ENCODE results near the gene LKAAEAR1. TPM values are rescaled to one million over a fixed set of nuclear protein-coding genes. Genes with fewer than 3 reads are reported as not detected.

LKAAEAR1 gene
- total and polyA plus RNA-seq, 2 of the 13 experiments (the other 11 are each of a cell fraction or from before 2014, with no cell fraction given), result not detected

- TF ChIP-seq ZSCAN22 (CRISPR knock-in tag; IDR thresholded peaks at IDR 0.05) (no peak), ZKSCAN8 (CRISPR knock-in tag; IDR thresholded peaks at IDR 0.05; ENCODE audit: borderline replicate concordance) (no peak), ZSCAN31 (CRISPR knock-in tag; IDR thresholded peaks at IDR 0.05; ENCODE audit: low read depth) (no peak; the same call in none of the 2 replicates), SP140L (CRISPR knock-in tag; IDR thresholded peaks at IDR 0.05; ENCODE audit: borderline replicate concordance) (no peak), MLLT10 (CRISPR knock-in tag; IDR thresholded peaks at IDR 0.05) (no peak), ZNF3 (CRISPR knock-in tag; IDR thresholded peaks at IDR 0.05) (no peak), ZNF383 (CRISPR knock-in tag; IDR thresholded peaks at IDR 0.05; ENCODE audit: borderline replicate concordance) (no peak), ZNF280D (CRISPR knock-in tag; IDR thresholded peaks at IDR 0.05) (no peak), FLYWCH1 (CRISPR knock-in tag; IDR thresholded peaks at IDR 0.05) (no peak), HNRNPK (IDR thresholded peaks at IDR 0.05; ENCODE audit: low read depth, low read length, poor library complexity, severe bottlenecking) (no peak), ZNF30 (CRISPR knock-in tag; IDR thresholded peaks at IDR 0.05) (no peak), XRCC5 (optimal IDR thresholded peaks at IDR 0.05; ENCODE audit: low read length) (no peak), JDP2 (CRISPR knock-in tag; IDR thresholded peaks at IDR 0.05; ENCODE audit: borderline replicate concordance) (no peak; the same call in 1 of the 2 replicates), ZNF512 (CRISPR knock-in tag; IDR thresholded peaks at IDR 0.05) (no peak), NFRKB (IDR thresholded peaks at IDR 0.05) (no peak), ZBTB25 (CRISPR knock-in tag; IDR thresholded peaks at IDR 0.05) (0 out of 2 replicates have a peak, but pooled peaks have one; percentile 8), ZNF83 (CRISPR knock-in tag; IDR thresholded peaks at IDR 0.05; ENCODE audit: borderline replicate concordance) (no peak), GTF2F1 (IDR thresholded peaks at IDR 0.05; ENCODE audit: low read length) (no peak), HOXA3 (CRISPR knock-in tag; IDR thresholded peaks at IDR 0.05) (peak; percentile 48), KLF9 (CRISPR knock-in tag; IDR thresholded peaks at IDR 0.05; ENCODE audit: low read depth) (no peak), JUN (CRISPR knock-in tag; IDR thresholded peaks at IDR 0.05) (no peak), SUZ12 (IDR thresholded peaks at IDR 0.05; ENCODE audit: low read depth, low read length) (no peak), GATAD1 (CRISPR knock-in tag; IDR thresholded peaks at IDR 0.05) (no peak; the same call in 1 of the 2 replicates), KDM6A (CRISPR knock-in tag; IDR thresholded peaks at IDR 0.05; ENCODE audit: low read depth) (no peak), ZNF850 (CRISPR knock-in tag; conservative IDR thresholded peaks at IDR 0.05) (no peak), PPARG (CRISPR knock-in tag; conservative IDR thresholded peaks at IDR 0.05) (no peak)
These were observed 34.9 kb downstream of the LKAAEAR1 start, which contains the start of gene SOX18 (continued) for GRCh38 chr20:64049060-64049877.

Data from HepG2 (cell line).